HG03565 (cell line): ENCODE data around the gene TTLL10.
"Not testable (repeated sequence)": the region's sequence is repeated elsewhere in the genome, so short reads cannot be mapped to it uniquely, and the experiment has no call there.

ENCODE experiments used
- ATAC-seq: cut with Tn5 transposase; IDR thresholded peaks from one replicate; pipeline ENCODE4 v1.9.1; 2021; ENCODE audit warnings: mild to moderate bottlenecking, moderate library complexity; ENCODE audit not compliant: unreplicated experiment

The TTLL10 gene

DNA sequence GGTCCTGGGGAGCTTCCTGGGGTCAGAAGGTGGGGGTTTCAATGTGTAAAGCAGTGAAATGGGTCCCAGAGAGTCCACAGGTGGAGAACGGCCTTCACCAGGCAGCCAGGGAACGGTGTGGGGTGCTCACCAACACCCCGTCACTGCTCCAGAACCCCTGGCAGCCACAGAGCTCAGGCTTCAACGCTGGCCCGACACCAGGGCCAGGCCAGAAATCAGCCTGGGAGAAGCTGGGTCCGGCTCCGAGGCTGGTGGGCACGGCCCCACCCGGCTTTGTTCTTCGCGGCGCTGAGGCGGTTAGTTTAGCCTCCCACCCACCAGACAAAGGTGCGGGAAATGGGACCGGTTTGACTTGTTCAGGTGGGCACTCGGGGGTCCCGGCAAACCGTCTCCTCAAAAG lies 33.0 kb upstream of the TTLL10 start:
- no peak for ATAC-seq

DNA sequence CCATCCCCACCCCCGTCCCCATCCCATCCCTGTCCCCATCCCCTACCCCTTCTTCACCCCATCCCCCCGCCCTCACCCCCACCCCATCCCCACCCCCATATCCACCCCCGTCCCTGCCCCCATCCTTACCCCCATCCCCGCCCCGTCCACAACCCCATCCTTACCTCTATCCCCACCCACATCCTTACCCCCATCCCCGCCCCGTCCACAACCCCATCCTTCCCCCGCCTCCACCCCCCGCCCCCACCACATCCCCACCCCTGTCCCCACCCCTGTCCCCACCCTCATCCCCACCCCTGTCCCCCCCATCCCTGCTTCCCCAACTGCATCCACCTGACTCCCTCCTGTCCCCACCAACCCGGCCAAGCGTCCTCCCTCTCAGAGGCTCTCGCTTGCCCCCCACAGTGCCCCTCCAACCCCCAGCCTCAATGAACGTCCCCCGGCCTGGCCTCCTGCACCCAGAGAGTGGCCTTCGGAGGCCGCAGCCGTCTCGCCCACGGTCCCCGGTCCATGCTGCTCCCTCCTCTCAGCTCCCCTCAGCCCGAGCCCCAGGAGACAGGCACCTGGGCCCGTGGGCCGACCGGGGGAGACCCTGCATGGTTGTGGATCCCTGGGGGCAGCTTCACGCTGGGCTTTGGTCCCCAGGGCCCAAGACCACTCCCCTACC lies 32.3 kb upstream of the TTLL10 start:
- no peak for ATAC-seq

DNA sequence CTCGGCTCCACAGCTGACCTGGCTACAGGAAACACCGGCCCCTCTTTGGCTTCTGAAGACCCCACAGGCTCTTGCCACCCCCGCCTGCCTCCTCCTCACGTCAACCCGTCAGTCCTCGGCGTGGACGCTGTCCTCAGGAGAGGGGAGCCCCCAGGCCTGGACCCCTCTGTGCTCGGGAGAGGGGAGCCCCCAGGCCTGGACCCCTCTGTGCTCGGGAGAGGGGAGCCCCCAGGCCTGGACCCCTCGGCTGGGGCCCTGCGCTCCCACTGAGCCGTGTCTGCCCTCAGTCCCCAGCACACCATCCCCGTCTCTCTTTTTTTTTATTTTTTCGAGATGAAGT lies 31.8 kb upstream of the TTLL10 start:
- ATAC-seq: no peak

DNA sequence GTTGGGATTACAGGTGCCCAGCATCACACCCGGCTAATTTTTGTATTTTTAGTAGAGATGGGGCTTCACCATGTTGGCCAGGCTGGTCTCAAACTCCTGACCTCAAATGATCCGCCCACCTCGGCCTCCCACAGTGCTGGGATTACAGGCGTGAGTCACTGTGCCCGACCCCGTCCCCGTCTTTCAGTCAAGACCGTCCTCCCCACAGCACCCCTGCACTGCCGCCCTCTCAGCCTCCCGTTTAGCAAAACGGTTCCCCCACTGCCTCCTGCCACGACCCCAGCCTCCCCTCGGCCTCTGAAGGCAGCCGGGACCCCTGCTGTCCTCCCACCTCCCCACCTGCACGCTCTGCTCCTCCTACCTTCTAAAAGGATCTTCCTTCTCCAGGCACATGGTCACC lies 31.3 kb upstream of the TTLL10 start:
- ATAC-seq: not testable (repeated sequence)

DNA sequence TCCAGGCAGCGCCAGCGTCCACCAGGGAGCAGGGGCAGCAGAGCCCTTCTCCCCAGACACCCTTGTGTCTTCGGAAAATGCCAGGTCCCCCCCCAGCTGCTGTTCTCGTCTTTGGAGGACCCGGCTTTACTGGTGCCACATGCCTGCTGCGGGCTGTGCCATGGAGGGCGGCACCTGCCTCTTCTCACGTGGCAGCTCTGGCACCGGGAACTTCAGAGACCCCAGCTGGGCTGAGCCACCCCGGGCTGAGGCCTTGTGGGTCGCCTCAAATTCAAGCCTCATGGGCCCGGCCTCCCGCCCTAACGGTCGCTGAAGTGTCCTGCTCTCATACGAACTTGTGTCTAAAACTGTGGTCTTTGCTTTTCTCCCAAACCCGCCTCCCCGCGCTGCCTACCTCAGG lies 30.8 kb upstream of the TTLL10 start:
- no peak for ATAC-seq

DNA sequence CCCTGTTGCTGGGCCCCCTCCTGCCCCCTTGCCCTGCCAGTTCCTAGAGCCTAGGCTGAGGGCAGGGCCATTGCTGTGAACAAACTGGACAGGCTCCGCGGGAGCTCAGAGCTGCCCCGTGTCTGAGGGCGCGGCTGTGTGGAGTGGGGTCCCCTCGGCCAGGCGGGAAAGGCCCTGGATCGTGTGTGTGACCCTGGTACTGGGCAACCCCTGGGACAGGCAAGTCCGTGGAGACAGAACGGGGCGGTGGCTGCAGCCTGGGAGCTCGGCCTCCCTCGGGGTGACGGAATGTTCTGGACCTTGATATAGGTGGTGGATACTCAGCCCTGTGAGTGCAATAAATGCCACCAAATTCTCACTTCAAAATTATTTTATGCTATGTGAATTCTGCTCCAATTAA lies 30.0 kb upstream of the TTLL10 start:
- ATAC-seq: no peak

DNA sequence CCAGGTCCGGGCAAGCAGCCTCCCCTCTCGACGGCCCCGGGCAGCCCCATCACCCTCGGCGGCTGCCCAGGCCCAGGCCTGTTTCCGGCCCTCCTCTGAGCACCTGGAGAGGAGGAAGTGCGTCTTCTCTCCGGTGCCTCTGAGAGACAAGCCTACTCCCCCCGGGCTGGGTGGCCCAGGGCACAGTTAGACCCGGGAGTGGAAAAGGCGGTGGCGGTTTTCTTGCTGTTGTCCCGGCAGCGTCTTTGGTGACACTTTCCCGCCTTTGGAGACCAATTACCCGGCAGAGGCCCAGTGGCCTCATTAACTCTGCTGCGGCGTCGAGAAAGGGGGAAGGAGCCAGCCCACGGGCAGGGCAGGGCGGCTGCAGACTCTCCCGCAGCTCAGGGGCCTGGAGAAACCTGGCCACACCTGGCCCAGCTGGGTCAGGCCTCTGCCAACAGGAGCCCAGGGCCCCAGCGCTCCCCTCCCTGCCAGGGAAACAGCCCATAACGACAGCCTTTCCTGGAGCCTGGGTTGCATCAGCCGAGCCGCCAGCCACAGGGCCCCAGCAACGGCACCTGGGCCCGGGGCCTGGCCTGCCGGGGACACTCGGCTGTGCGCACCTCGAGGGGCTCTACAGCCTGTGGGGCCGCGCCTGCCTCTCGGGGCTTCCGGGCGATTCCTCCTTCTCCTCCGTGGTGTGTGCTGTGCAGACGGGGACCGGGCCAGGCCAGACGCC lies 29.4 kb upstream of the TTLL10 start:
- no peak for ATAC-seq

DNA sequence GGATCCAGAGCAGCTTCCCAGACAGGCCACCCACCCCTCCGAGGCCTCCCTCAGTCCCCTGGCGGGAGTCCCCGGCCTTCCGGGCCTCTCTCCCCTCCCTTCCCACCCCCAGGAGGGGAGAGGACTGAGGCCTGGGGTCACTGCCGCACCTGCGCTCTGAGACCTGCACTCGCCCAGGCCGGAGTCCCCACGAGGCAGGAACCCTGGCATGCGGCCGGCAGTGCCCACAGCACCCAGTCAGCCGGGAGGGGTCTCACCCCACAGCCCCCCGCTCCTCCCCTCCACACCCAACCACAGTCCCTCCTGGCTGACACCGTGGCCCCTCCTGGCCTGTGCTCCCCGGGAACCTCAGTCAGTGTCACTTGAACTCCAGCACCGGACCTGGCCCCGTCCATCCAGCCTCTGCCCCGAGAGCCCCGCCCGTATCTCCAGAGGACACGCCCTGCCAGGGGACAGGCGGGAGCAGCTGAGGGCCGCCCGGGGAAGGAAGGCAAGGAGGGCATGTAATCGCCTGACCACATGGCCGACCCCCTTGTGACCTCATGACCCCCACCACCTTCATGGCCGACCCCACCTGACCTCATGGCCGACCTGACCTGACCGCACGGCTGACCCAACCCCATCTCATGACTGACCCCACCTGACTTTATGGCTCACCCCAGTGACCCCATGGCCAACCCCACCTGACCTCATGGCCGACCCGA lies 28.7 kb upstream of the TTLL10 start:
- ATAC-seq: no peak

DNA sequence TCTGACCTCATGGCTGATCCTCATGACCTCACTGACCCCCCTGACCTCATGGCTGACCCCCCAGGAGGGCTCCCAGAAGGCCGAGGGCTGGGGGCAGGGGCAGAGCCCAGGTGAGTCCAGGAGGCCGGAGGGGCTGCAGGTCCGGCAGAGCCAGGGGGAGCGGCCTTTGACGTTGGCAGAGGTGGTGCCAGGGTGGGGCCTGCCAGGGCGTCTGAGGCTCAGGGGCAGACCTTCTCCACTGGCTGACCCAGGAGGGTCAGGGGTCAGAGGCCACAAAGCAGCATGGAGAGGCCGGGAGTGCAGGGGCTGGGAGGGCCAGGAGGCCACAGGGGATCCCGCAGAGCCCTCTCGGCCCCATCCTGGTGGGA lies 28.1 kb upstream of the TTLL10 start:
- no peak for ATAC-seq

DNA sequence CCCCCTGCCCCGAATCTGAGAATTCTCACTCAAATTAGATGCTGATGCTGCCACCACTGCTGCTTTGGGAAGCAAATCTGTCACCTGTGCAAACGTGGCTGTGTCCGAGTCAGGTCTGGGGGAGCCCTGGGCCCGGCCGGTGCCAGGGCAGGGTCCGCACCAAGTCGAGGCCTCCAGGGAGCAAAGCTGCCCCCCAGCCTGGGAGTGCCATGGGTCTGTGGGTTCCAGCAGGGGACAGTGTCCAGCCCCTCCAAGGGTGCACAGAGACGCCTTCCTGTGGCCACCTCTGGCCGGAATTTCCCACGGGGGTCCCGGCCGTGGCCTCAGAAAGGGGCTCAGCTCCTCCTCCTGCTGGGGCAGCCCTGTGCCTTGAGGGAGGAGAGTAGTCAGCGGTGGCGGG lies 27.7 kb upstream of the TTLL10 start:
- no peak for ATAC-seq

DNA sequence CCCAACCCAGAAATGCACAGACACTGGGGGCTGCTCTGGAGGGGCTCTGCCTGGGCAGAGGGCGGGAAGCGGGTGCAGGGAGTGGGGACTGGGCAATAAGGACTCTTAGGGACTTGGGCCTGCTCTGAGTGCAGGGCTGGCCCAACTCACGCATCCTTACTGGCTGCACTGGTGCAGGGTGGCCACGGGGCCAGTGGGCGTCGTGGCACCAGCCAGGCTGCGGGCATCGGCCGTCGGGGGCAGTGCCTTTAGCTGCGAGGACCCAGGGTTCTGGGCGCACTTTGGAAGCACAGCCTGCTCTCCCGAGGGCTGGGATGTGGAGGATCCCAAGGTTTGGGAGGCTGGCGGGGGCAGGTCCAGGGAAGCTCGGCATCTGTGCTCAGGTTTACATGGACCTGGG lies 27.1 kb upstream of the TTLL10 start:
- no peak for ATAC-seq

DNA sequence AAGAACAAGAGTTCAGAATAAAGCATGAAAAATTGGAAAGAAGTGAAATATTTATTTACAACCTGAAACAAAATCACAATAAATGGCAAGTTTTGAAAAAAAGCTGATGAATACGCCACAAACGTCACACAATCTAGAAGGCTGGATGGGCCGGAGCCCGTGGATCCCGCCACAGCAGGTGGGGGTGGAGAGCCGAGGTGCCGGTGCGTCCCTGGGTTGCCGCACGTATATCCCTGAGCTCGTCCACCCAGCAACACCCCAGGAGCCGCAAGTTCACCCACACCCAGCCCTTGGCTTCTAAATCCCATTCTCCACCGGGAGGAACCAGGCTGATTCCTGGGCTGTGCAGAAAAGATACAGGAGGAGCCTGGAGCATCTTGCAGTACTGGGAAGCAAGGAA lies 25.6 kb upstream of the TTLL10 start:
- ATAC-seq: no peak

DNA sequence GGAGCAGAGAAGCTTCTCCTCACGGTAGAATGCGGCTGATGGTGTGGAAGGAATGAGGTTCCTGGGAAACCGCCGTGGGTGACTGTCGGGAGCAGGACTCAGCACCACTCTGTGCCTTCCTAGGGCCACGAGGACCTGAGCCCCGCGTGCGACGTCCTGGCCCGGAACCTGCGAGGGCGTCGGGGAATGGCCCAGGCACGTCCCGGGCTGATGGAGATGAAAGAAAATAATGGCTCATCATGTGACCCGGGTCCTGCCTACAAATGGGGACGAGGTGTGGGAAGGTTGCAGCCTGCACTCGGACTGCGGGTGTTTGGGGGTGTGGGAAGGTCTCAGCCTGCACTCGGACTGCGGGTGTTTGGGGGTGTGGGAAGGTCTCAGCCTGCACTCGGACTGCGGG lies 25.1 kb upstream of the TTLL10 start:
- ATAC-seq: no peak

DNA sequence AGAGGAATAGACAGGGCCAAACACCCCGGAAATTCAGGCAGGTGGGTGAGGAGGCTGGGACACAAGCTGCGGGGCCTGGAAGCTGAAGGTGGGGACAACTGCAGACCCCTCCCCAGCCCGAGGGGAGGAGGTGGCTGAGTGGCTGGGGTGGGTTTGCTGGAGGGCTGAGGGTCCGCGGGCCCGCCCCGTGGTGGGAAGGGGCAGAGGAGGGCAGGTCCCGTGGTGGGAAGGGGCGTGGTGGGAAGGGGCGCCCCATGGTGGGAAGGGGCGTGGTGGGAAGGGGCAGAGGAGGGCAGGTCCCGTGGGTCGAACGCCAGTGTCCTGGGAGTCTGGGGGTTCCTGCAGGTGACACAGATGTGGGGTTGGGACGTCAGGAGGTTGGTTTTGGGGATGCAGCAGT lies 24.3 kb upstream of the TTLL10 start:
- no peak for ATAC-seq

DNA sequence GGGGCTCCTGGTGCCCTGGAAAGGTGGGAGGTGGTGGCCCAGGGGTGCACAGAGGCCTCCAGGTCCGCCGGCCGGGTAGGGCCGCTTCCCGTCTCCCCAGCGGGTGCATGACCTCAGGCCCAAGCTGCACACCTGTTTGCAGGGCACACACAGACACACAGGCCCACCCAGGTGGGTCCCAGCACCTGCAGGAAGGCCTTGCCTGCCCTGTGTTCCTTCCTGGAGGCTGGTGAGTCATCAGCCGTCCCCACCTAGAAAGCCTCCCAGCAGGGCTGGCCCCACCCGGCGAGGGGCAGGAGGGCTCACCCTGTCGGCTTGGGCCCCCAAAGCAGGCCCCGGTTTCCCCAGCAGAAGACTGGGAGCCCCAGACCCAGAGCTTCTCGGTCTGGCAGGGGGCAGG lies 23.6 kb upstream of the TTLL10 start:
- no peak for ATAC-seq

DNA sequence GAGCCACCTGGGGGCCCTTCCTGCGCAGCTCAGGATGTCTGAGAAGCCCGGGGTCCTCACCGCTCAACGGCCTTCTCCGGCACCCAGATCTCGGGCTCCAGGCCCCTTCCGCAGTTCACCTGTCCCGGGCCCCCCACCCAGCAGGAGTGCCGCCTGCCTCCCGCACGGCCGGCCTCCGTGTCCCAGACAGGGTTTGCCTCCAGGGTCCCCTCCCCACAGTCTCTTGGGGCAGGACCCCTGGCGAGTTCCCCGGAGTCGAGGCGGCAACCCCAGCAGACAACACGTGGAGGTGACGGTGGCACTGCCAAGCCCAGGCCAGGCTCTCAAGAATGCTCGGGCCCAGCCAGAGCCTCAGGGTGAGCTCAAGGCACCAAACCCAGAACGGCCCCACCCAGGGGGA lies 22.4 kb upstream of the TTLL10 start:
- no peak for ATAC-seq

DNA sequence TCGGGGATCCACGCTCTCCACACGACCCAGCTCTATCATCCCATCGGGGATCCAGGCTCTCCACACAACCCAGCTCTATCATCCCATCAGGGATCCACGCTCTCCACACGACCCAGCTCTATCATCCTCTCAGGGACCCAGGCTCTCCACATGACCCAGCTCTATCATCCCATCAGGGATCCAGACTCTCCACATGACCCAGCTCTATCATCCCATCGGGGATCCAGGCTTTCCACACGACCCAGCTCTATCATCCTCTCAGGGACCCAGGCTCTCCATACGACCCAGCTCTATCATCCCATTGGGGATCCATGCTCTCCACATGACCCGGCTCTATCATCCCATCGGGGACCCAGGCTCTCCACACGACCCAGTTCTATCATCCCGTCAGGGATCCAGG lies 21.2 kb upstream of the TTLL10 start:
- not testable (repeated sequence) for ATAC-seq

DNA sequence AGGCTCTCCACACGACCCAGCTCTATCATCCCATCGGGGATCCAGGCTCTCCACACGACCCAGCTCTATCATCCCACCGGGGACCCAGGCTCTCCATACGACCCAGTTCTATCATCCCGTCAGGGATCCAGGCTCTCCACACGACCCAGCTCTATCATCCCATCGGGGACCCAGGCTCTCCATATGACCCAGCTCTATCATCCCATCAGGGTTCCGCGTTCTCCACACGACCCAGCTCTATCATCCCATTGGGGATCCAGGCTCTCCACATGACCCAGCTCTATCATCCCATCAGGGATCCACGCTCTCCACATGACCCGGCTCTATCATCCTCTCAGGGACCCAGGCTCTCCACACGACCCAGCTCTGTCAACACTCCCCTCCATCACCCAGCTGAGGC lies 20.5 kb upstream of the TTLL10 start:
- not testable (repeated sequence) for ATAC-seq

DNA sequence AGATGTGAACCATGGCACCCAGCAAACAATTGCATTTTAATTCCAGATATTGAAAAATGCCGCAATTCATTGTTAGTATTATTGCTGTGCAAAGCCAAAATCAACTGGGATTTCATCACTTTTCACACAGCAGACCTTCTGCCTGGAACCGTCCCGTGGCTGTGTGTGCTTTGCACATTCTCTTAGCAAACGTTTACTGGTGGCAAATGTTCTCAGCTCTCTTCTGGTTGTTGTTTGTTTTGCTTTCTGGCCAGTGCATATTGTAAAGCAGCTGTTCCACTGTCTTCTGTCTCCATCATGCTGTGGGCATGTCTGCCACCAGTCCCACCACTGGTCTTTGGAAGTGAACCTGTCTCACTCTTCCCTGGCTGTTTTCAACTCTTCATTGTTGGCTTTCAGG lies 19.8 kb upstream of the TTLL10 start:
- no peak for ATAC-seq

DNA sequence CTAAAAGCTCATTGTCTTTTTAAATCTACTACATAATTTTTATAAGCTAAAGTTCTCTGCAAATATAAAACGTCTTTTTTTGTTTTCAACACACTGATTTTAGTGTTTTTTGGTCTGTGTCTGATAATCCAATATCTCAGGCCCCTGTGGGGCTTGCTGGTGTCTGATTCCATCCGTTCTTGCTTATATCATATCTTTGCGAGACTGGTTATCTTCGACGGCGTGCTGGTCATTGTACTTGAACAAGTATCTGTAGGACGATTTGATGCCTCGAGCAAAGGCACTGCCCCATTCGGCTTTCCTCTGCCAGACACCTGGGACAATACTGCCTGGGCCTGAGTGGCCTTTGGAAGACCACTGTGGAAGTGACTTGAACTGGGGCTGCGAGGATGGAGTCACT lies 18.4 kb upstream of the TTLL10 start:
- ATAC-seq: no peak

DNA sequence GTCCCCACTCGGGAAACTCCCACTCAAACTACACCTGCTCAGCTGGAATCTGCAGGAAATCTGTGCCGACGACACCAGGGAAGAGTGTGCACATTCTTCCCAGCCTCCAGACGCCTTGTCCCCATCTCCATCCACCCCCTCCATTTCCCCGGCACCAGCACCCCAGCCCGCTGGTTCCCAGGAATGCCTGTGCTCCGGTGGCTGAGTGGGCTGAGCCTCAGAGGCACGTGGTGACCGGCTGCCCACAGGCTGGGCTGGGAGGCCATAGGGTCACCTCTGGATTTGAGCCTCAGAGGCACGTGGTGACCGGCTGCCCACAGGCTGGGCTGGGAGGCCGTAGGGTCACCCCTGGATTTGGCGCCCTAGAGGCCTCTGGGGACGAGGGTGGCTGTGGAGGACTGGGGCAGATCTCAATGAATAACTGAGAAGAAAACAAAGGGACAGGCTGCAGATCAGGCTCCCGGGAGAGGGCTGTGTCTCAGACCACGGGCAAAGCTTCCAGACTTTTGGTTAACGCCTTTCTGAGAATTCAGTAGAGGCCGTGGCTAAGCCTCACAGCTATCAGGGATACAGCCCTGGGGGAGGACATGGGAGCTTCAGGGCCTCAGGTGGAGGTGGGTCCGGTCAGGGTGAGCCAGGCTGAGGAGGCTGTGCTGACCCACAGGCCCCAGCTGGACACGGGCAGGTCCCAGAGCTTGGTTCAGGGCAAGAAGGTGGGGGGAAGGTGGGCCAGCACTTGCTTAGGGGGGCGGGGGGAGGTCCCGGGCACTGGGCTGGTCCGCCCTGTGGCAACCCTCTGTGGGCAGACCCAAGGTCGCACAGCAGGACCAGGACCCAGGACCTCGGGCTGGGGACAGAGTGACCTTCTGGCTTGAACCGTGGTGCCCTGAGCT lies 17.3 kb upstream of the TTLL10 start:
- ATAC-seq: no peak

DNA sequence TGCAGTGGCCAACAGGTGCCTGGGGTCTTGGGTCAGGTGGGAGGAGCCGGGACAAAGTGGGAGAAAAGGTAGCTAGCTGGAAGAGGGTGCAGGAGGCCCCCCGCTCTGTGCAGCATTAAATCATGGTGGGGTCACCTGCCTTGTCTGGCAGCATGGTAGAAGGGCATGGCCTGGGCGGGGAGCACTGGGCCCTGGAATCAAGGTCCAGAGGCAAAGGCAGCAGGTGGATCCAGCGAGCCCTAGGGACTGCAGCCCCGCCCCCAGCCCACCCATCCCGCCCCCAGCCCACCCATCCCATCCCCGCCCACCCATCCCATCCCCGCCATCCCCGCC lies 16.7 kb upstream of the TTLL10 start:
- no peak for ATAC-seq
